HepG2 (cell line): Measurements from ENCODE around the gene ITGA2. TPM values are rescaled to one million over a fixed set of nuclear protein-coding genes. Genes with fewer than 3 reads are reported as not detected.

Experiments used
- ATAC-seq: fragments of 200-7000 bp; cut with Tn5 transposase; 3 replicates; pipeline ENCODE4 v1.9.1; 2020; ENCODE audit warnings: mild to moderate bottlenecking, moderate library complexity
- BruUV-seq: library from RNA; stranded (reverse); fragments of 400-500 nt; replicated peaks from 2 replicates; lab custom pipeline; 2021; lab: Mats Ljungman, UMichigan
- CTCF ChIA-PET: fragments of 300-600 bp; formaldehyde crosslinking; extraction: SDS; loops from one replicate; lab custom pipeline; 2021; ENCODE audit warnings: low total read pairs, inconsistent platforms, low intra/inter-chr PET ratio; lab: Yijun Ruan, JAX
- POLR2A ChIA-PET: fragments of 350-600 bp; sonication (Branson Sonifier 250); formaldehyde crosslinking; loops from one replicate; lab custom pipeline; 2020; ENCODE audit warnings: antibody characterized with exemption, inconsistent platforms; lab: Yijun Ruan, JAX
- DNase-seq: peaks from one replicate; pipeline ENCODE4 v3.0.0-alpha.2; 2015; ENCODE audit warnings: low spot score
- FAIRE-seq: peaks from 3 replicates; lab custom pipeline; 2011; peaks lifted over from hg19 to GRCh38; lab: Jason Lieb, UNC
- H2AFZ ChIP-seq: one replicate; pipeline ENCODE4 v1.6.1; 2011; ENCODE audit warnings: low read length, inconsistent platforms
- H3K27ac ChIP-seq: fragments of 300-600 bp; 3 replicates; pipeline ENCODE4 v1.8.0; 2011; ENCODE audit warnings: mixed run types, mild to moderate bottlenecking, mixed read lengths, low read length, inconsistent platforms; ENCODE audit not compliant: insufficient read depth; ENCODE audit errors: extremely low read length
- H3K27me3 ChIP-seq, 2 experiments: fragments of 200-600 bp in 1 of 2; 2 replicates in 1 of 2; 3 replicates in 1 of 2; pipeline versions ENCODE4 v1.6.0 to v1.8.0; 2011; ENCODE audit warnings: low read length in 2 of 2, mild to moderate bottlenecking in 2 of 2, moderate library complexity in 2 of 2, inconsistent platforms in 1 of 2; ENCODE audit not compliant: insufficient read depth in 2 of 2, control insufficient read depth in 1 of 2
- H3K36me3 ChIP-seq, 2 experiments: fragments of 200-600 bp in 1 of 2; replicated peaks in 1 of 2; 2 replicates in 1 of 2; 3 replicates in 1 of 2; pipeline versions ENCODE4 v1.5.1 to v1.8.0; 2011; ENCODE audit warnings: low read length in 2 of 2, inconsistent platforms in 1 of 2; ENCODE audit not compliant: insufficient read depth in 2 of 2, control insufficient read depth in 1 of 2
- H3K4me1 ChIP-seq: 2 replicates; pipeline ENCODE4 v1.5.1; 2012; ENCODE audit warnings: low read length, inconsistent platforms; ENCODE audit not compliant: insufficient read depth
- H3K4me2 ChIP-seq: 2 replicates; pipeline ENCODE4 v1.6.0; 2011; ENCODE audit warnings: low read depth, low read length, inconsistent platforms
- H3K4me3 ChIP-seq, 3 experiments: fragments of 200-600 bp in 1 of 3; sonication (generic), shearing (Covaris generic) in 1 of 3; replicated peaks in 1 of 3; 2 replicates each; pipeline ENCODE4 v1.5.1; 2011 to 2016; ENCODE audit warnings: low read length in 3 of 3, inconsistent platforms in 2 of 3, low read depth in 2 of 3, mild to moderate bottlenecking in 2 of 3, control low read depth in 1 of 3, mixed read lengths in 1 of 3; ENCODE audit not compliant: insufficient read depth in 1 of 3
- H3K79me2 ChIP-seq: one replicate; pipeline ENCODE4 v1.6.1; 2011; ENCODE audit warnings: low read length, inconsistent platforms; ENCODE audit not compliant: insufficient read depth
- H3K9ac ChIP-seq: 2 replicates; pipeline ENCODE4 v1.6.0; 2011; ENCODE audit warnings: mild to moderate bottlenecking, low read depth, low read length, inconsistent platforms; ENCODE audit not compliant: insufficient read depth
- H3K9me3 ChIP-seq: 2 replicates; pipeline ENCODE4 v1.5.1; 2012; ENCODE audit warnings: mild to moderate bottlenecking, low read length
- H4K20me1 ChIP-seq: 2 replicates; pipeline ENCODE4 v1.6.0; 2011; ENCODE audit warnings: inconsistent platforms, mild to moderate bottlenecking, low read length, moderate library complexity; ENCODE audit not compliant: insufficient read depth
- ATRX ChIP-seq: sonication (generic); formaldehyde crosslinking; IDR thresholded peaks from 2 replicates; pipeline ENCODE4 v1.4.0; 2020; ENCODE audit warnings: missing genetic modification reagents, borderline replicate concordance
- BCL6 ChIP-seq: IDR thresholded peaks from 2 replicates; pipeline ENCODE4 v1.6.1; 2016; ENCODE audit warnings: missing genetic modification reagents, missing compliant biosample characterization
- CBX1 ChIP-seq: IDR thresholded peaks from one replicate; pipeline ENCODE4 v1.6.1; 2016; ENCODE audit warnings: antibody characterized with exemption, low read depth
- CENPX ChIP-seq: sonication (generic); formaldehyde crosslinking; IDR thresholded peaks from 2 replicates; pipeline ENCODE4 v1.9.0; 2021; ENCODE audit warnings: mild to moderate bottlenecking, missing genetic modification reagents, moderate library complexity
- ELF1 ChIP-seq: sonication (generic); formaldehyde crosslinking; IDR thresholded peaks from 2 replicates; pipeline ENCODE4 v1.4.0; 2020; ENCODE audit warnings: missing genetic modification reagents
- FOXK1 ChIP-seq: sonication (generic); formaldehyde crosslinking; IDR thresholded peaks from 2 replicates; pipeline ENCODE4 v1.4.0; 2020; ENCODE audit warnings: low read depth, missing genetic modification reagents, borderline replicate concordance
- GATAD2A ChIP-seq: IDR thresholded peaks from 2 replicates; pipeline ENCODE4 v1.6.1; 2016
- HOXA5 ChIP-seq: sonication (generic); formaldehyde crosslinking; IDR thresholded peaks from 2 replicates; pipeline ENCODE4 v1.4.0; 2020; ENCODE audit warnings: missing genetic modification reagents
- KLF12 ChIP-seq: sonication (generic); formaldehyde crosslinking; IDR thresholded peaks from 2 replicates; pipeline ENCODE4 v1.4.0; 2020; ENCODE audit warnings: missing genetic modification reagents, borderline replicate concordance
- MAFF ChIP-seq: IDR thresholded peaks from 2 replicates; pipeline ENCODE4 v1.6.1; 2011; ENCODE audit warnings: low read depth, low read length, improper control_type of control experiment
- RORA ChIP-seq: sonication (generic); formaldehyde crosslinking; IDR thresholded peaks from 2 replicates; pipeline ENCODE4 v1.5.0; 2020; ENCODE audit warnings: mild to moderate bottlenecking, missing genetic modification reagents, moderate library complexity
- SOX5 ChIP-seq: IDR thresholded peaks from 2 replicates; pipeline ENCODE4 v1.6.1; 2016; ENCODE audit warnings: borderline replicate concordance
- U2AF1 ChIP-seq: fragments of 200-400 bp; formaldehyde crosslinking; optimal IDR thresholded peaks from 2 replicates; pipeline ENCODE3; 2017; ENCODE audit warnings: mild to moderate bottlenecking, low read depth, low read length
- ZNF207 ChIP-seq: fragments of 450-650 bp; IDR thresholded peaks from 2 replicates; pipeline ENCODE4 v1.6.1; 2016; ENCODE audit warnings: antibody characterized with exemption, borderline replicate concordance
- ZNF3 ChIP-seq: IDR thresholded peaks from 2 replicates; pipeline ENCODE4 v1.7.0; 2017; ENCODE audit warnings: inconsistent platforms
- ZNF337 ChIP-seq: sonication (generic); formaldehyde crosslinking; IDR thresholded peaks from 2 replicates; pipeline ENCODE4 v1.5.1; 2020; ENCODE audit warnings: missing genetic modification reagents, low read depth, mild to moderate bottlenecking, borderline replicate concordance
- WGBS: methylation state at CpG from one replicate; pipeline ENCODE4 v1.1.6; 2017; ENCODE audit warnings: low lambda C conversion rate; 5-methylcytosine and 5-hydroxymethylcytosine counted together
- in situ Hi-C: cut with HindIII; loops from 2 replicates; pipeline ENCODE4 v1.10.0; 2017; ENCODE audit warnings: low pct_unique_long_range_greater_than_20kb; ENCODE audit not compliant: extremely low pct_ligation_motif_present
- intact Hi-C: fragments of 100-400 bp; cut with micrococcal nuclease; formaldehyde crosslinking; loops from one replicate; pipeline ENCODE4 v1.10.0; 2022; ENCODE audit not compliant: unreplicated experiment
- polyA plus RNA-seq, 8 experiments: library from polyadenylated mRNA; depleted of rRNA in 3 of 8; stranded (reverse) in 7 of 8; unstranded in 1 of 8; fragments of >200 nt; fragmentation: Illumina TruSeq in 4 of 8; extraction: Trizol in 4 of 8; gene quantifications; 2 replicates each; pipeline versions ENCODE4 v1.2.1 to v1.2.3, GENCODE V29; 2011 to 2016; ENCODE audit warnings: low read depth in 4 of 8, missing spikeins in 1 of 8, mixed read lengths in 1 of 8; ENCODE audit not compliant: insufficient read depth in 1 of 8
- total RNA-seq, 5 experiments: library from RNA; depleted of rRNA; stranded (reverse); fragments of >200 nt; fragmentation: Illumina TruSeq; extraction: Trizol; gene quantifications; 2 replicates each; pipeline ENCODE4 v1.2.3, GENCODE V29; 2016; ENCODE audit warnings: low read depth in 1 of 5
- TF ChIP-seq, protein P1 (sequence below): IDR thresholded peaks from 2 replicates; pipeline ENCODE4 v1.6.1; 2016; ENCODE audit warnings: mild to moderate bottlenecking
- TF ChIP-seq, protein P2 (sequence below): sonication (generic); formaldehyde crosslinking; IDR thresholded peaks from 2 replicates; pipeline ENCODE4 v1.9.0; 2021; ENCODE audit warnings: missing genetic modification reagents, borderline replicate concordance

The ITGA2 gene
- total and polyA plus RNA-seq, 2 of the 13 experiments (the other 11 are each of a cell fraction or from before 2014, with no cell fraction given), result 15.8 to 58.3 TPM

DNA sequence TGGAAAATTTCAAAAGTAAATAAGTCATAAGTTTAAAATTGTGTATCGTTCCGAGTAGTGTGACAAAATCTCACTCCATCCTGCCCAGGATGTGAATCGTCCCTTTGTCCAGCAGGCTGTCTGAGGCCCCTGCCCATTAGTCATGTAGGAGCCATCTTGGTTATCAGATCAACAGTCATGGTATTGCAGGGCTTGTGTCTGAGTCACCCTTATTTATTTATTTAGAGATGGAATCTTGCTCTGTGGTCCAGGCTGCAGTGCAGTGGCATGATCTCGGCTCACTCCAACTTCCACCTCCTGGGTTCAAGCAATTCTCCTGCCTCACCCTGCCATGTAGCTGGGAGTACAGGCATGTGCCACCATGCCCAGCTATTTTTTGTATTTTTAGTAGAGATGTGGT, 30.2 kb downstream of the ITGA2 start (continued):
- TF ChIP-seq, protein P1, sequence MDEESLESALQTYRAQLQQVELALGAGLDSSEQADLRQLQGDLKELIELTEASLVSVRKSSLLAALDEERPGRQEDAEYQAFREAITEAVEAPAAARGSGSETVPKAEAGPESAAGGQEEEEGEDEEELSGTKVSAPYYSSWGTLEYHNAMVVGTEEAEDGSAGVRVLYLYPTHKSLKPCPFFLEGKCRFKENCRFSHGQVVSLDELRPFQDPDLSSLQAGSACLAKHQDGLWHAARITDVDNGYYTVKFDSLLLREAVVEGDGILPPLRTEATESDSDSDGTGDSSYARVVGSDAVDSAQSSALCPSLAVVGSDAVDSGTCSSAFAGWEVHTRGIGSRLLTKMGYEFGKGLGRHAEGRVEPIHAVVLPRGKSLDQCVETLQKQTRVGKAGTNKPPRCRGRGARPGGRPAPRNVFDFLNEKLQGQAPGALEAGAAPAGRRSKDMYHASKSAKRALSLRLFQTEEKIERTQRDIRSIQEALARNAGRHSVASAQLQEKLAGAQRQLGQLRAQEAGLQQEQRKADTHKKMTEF (CRISPR knock-in tag), result 0 out of 2 replicates have a peak, but pooled peaks have one; percentile 29
- TF ChIP-seq, all 625 proteins: peak for 59

DNA sequence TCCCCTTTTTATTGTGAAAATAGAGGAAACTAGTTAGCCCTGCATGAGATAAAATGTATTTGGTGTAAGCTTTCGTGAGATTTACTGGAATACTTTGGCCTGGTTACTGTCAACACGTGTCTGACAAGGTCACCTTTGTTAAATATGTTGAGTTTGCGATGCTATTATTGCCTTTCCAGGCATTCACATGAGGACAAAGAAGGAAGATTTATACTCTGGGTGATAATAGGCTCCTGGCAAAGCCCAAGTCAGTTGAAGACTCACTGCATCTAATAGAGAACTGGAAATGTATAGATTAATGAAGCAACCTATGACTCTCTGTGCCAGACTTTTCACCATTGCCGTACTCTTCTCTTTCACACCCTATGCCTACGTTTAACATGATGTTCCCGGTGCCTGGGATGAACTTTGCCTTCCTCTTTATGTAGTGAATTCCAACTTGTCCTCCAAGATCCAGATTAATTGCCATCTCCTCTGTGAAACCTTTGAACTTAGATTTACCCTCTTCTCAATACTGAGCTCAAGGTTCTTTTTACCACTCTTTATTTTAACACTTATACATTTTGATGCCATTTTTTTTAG, 33.9 kb downstream of the ITGA2 start:
- ATAC-seq (no peak), DNase-seq (no peak), FAIRE-seq (no peak)
- in situ Hi-C loops (no loop called here), intact Hi-C loops (no loop called here)
- Histone ChIP-seq H3K9ac (no peak overlapping the region), H3K4me1 (peaks cover 93% of the 10 kb centered on the region), H3K79me2 (peaks cover 76% of the 10 kb centered on the region), H3K4me2 (0 out of 2 replicates have a peak overlapping the region, but pooled peaks have one; percentile 7), H2AFZ (no peak overlapping the region), H3K4me3 (no peak overlapping the region), H3K27me3 (no peaks in the 10 kb centered on the region), H4K20me1 (peaks cover 3% of the 10 kb centered on the region), H3K9me3 (no peaks in the 10 kb centered on the region), H3K27ac (peak overlapping the region; percentile 10), H3K36me3 (peaks cover 4 to 14% of the 10 kb centered on the region in 2 experiments; a peak in 4 of 5 replicates)
- CTCF ChIA-PET, result no interaction called here
- 67% methylated on average over 6 of the region's 6 CpGs for WGBS
- POLR2A ChIA-PET, result interaction anchor here (2.4 kb wide), 1 partner anchor 9 kb away, joined by 8 read pairs; no protein-coding TSS in a partner anchor
- BruUV-seq, result no TSS peak
- no peak for TF ChIP-seq KLF12
- 0 out of 2 replicates have a peak, but pooled peaks have one; percentile 16 for TF ChIP-seq FOXK1 (CRISPR knock-in tag)
- peak; percentile 88 for TF ChIP-seq BCL6 (CRISPR knock-in tag)
- TF ChIP-seq RORA (CRISPR knock-in tag), result no peak
- no peak for TF ChIP-seq ZNF207
- no peak for TF ChIP-seq HOXA5 (CRISPR knock-in tag)
- TF ChIP-seq, protein P1 (CRISPR knock-in tag), result peak; percentile 24; the same call in 1 of the 2 replicates
- no peak for TF ChIP-seq U2AF1
- no peak for TF ChIP-seq ZNF337 (CRISPR knock-in tag)
- no peak for TF ChIP-seq ZNF3
- TF ChIP-seq CBX1, result no peak
- peak; percentile 59; the same call in 1 of the 2 replicates for TF ChIP-seq SOX5 (CRISPR knock-in tag)
- TF ChIP-seq GATAD2A (CRISPR knock-in tag), result peak; percentile 41; the same call in 1 of the 2 replicates
- TF ChIP-seq ATRX (CRISPR knock-in tag), result no peak
- no peak for TF ChIP-seq CENPX
- TF ChIP-seq MAFF, result no peak
- TF ChIP-seq, protein P2, sequence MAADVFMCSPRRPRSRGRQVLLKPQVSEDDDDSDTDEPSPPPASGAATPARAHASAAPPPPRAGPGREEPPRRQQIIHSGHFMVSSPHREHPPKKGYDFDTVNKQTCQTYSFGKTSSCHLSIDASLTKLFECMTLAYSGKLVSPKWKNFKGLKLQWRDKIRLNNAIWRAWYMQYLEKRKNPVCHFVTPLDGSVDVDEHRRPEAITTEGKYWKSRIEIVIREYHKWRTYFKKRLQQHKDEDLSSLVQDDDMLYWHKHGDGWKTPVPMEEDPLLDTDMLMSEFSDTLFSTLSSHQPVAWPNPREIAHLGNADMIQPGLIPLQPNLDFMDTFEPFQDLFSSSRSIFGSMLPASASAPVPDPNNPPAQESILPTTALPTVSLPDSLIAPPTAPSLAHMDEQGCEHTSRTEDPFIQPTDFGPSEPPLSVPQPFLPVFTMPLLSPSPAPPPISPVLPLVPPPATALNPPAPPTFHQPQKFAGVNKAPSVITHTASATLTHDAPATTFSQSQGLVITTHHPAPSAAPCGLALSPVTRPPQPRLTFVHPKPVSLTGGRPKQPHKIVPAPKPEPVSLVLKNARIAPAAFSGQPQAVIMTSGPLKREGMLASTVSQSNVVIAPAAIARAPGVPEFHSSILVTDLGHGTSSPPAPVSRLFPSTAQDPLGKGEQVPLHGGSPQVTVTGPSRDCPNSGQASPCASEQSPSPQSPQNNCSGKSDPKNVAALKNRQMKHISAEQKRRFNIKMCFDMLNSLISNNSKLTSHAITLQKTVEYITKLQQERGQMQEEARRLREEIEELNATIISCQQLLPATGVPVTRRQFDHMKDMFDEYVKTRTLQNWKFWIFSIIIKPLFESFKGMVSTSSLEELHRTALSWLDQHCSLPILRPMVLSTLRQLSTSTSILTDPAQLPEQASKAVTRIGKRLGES (CRISPR knock-in tag), result no peak
- TF ChIP-seq ELF1, result no peak
